Thoracic aorta (tissue), 2 donors: Measurements from ENCODE around the gene FASN. TPM values are rescaled to one million over a fixed set of nuclear protein-coding genes. Genes with fewer than 3 reads are reported as not detected.

Experiments used
- ATAC-seq: fragments of 150-250 bp; one replicate; pipeline ENCODE4 v1.8.0; 2017; ENCODE audit warnings: low read depth; ENCODE audit not compliant: insufficient number of reproducible peaks, low FRiP score
- DNase-seq: peaks from one replicate; pipeline ENCODE4 v3.0.0-alpha.2; 2020; ENCODE audit warnings: low spot score
- H3K27ac ChIP-seq, 2 donors: fragments of 200-600 bp; sonication (generic); 1 replicate in 1 of 2; 2 replicates in 1 of 2; pipeline ENCODE4 v1.5.1; 2016; ENCODE audit warnings: mild to moderate bottlenecking in 2 of 2, moderate library complexity in 2 of 2
- H3K27me3 ChIP-seq: fragments of 200-600 bp; sonication (generic); replicated peaks from 2 replicates; pipeline ENCODE4 v1.6.0; 2016; ENCODE audit warnings: mild to moderate bottlenecking; ENCODE audit not compliant: insufficient read depth
- H3K36me3 ChIP-seq: fragments of 200-600 bp; sonication (generic); one replicate; pipeline ENCODE4 v1.5.1; 2016
- H3K4me1 ChIP-seq, 2 donors: fragments of 200-600 bp; sonication (generic); 1 replicate in 1 of 2; 2 replicates in 1 of 2; pipeline versions ENCODE4 v1.5.1 to v1.6.0; 2016; ENCODE audit warnings: low read depth in 2 of 2, mild to moderate bottlenecking in 1 of 2; ENCODE audit not compliant: control insufficient read depth in 1 of 2
- H3K4me3 ChIP-seq: fragments of 200-600 bp; sonication (generic); 2 replicates; pipeline ENCODE4 v1.5.1; 2016; ENCODE audit warnings: mild to moderate bottlenecking
- H3K9me3 ChIP-seq: fragments of 200-600 bp; sonication (generic); 2 replicates; pipeline ENCODE4 v1.5.1; 2016
- CTCF ChIP-seq: fragments of 200-600 bp; sonication (generic); IDR thresholded peaks from one replicate; pipeline ENCODE4 v1.5.1; 2019; ENCODE audit warnings: antibody characterized with exemption
- total RNA-seq, 2 donors: library from RNA; depleted of rRNA; stranded (reverse); fragments of >200 nt; gene quantifications; one replicate each; pipeline versions ENCODE4 v1.1.0 to v1.2.3, GENCODE V29; 2016

FASN gene
- total RNA-seq, 2 donors from 2014 or later: 49.6 to 50.9 TPM

GRCh38 chr17:82053130-82053529, 44.9 kb downstream of the FASN start:
- no peak overlapping the region for H3K27ac ChIP-seq
- no peaks in the 10 kb centered on the region for H3K27me3 ChIP-seq
- no peak for ATAC-seq
- peak overlapping the region; percentile 82 for H3K4me3 ChIP-seq
- no peaks in the 10 kb centered on the region for H3K9me3 ChIP-seq
- H3K36me3 ChIP-seq: peaks cover 48% of the 10 kb centered on the region
- no peak for TF ChIP-seq CTCF
- no peak for DNase-seq
- H3K4me1 ChIP-seq: peaks cover 9 to 38% of the 10 kb centered on the region in 2 donors

- Histone ChIP-seq H3K4me1 (peaks cover 9 to 38% of the 10 kb centered on the region in 2 donors), H3K27ac (no peak overlapping the region), H3K27me3 (no peaks in the 10 kb centered on the region), H3K9me3 (no peaks in the 10 kb centered on the region), H3K36me3 (peaks cover 45% of the 10 kb centered on the region), H3K4me3 (peak overlapping the region; percentile 82)
- DNase-seq: no peak
- ATAC-seq: no peak
- no peak for TF ChIP-seq CTCF
These were observed 45.4 kb downstream of the FASN start for GRCh38 chr17:82052638-82053059.

GRCh38 chr17:82051776-82052637, 46.0 kb downstream of the FASN start, which contains the start of the genes GPS1 and RFNG:
GPS1 (plus strand) TSS chr17:82051898; CDS start chr17:82051932, 34 bp downstream.
RFNG (minus strand) TSS chr17:82051811; CDS start chr17:82051766, 45 bp downstream.
- H3K4me3 ChIP-seq: peak within 1 kb of the TSS; percentile 82
- H3K9me3 ChIP-seq: no peaks in the 10 kb centered on the region
- DNase-seq (no peak), ATAC-seq (no peak)
- no peak within 1 kb of the TSS for H3K27ac ChIP-seq
- peaks cover 39% of the 10 kb centered on the region for H3K36me3 ChIP-seq
- no peaks in the 10 kb centered on the region for H3K27me3 ChIP-seq
- H3K4me1 ChIP-seq: peaks cover 9 to 38% of the 10 kb centered on the region in 2 donors
- TF ChIP-seq CTCF: no peak

GRCh38 chr17:82050761-82051641, 47.0 kb downstream of the FASN start:
- no peak overlapping the region for H3K27ac ChIP-seq
- ATAC-seq: no peak
- no peaks in the 10 kb centered on the region for H3K27me3 ChIP-seq
- H3K4me1 ChIP-seq: peaks cover 9 to 38% of the 10 kb centered on the region in 2 donors
- peaks cover 30% of the 10 kb centered on the region for H3K36me3 ChIP-seq
- DNase-seq: no peak
- no peak for TF ChIP-seq CTCF
- peak overlapping the region; percentile 82 for H3K4me3 ChIP-seq
- H3K9me3 ChIP-seq: no peaks in the 10 kb centered on the region
